HepG2 (cell line): ENCODE data around the gene ARHGEF38. TPM values are rescaled to one million over a fixed set of nuclear protein-coding genes. Genes with fewer than 3 reads are reported as not detected.
A peak's percentile ranks its signal among the peaks of the same experiment; 100 is the strongest.

ENCODE experiments used
- CC2D1A ChIP-seq: sonication (generic); formaldehyde crosslinking; IDR thresholded peaks from 2 replicates; pipeline ENCODE4 v1.8.1; 2023; ENCODE audit warnings: mild to moderate bottlenecking, missing genetic modification reagents
- CREBL2 ChIP-seq: sonication (generic); formaldehyde crosslinking; IDR thresholded peaks from 2 replicates; pipeline ENCODE4 v1.8.1; 2023; ENCODE audit warnings: missing genetic modification reagents, mild to moderate bottlenecking, borderline replicate concordance
- EED ChIP-seq: sonication (generic); formaldehyde crosslinking; IDR thresholded peaks from 2 replicates; pipeline ENCODE4 v1.5.0; 2020; ENCODE audit warnings: mild to moderate bottlenecking, missing genetic modification reagents
- FOXA1 ChIP-seq, 2 experiments: fragments of 450-650 bp in 1 of 2; sonication (generic) in 1 of 2; formaldehyde crosslinking in 1 of 2; IDR thresholded peaks; 2 replicates each; pipeline versions ENCODE4 v1.4.0 to v1.6.1; 2016 to 2020; ENCODE audit warnings: missing genetic modification reagents in 1 of 2
- HMGXB3 ChIP-seq: sonication (generic); formaldehyde crosslinking; IDR thresholded peaks from 2 replicates; pipeline ENCODE4 v1.4.0; 2020; ENCODE audit warnings: missing genetic modification reagents, borderline replicate concordance
- IKZF4 ChIP-seq: sonication (generic); formaldehyde crosslinking; IDR thresholded peaks from 2 replicates; pipeline ENCODE4 v1.5.1; 2020; ENCODE audit warnings: borderline replicate concordance, mild to moderate bottlenecking, low read depth, missing genetic modification reagents; ENCODE audit errors: not compliant biosample characterization
- MAFF ChIP-seq: IDR thresholded peaks from 2 replicates; pipeline ENCODE4 v1.6.1; 2011; ENCODE audit warnings: low read depth, low read length, improper control_type of control experiment
- PLRG1 ChIP-seq: fragments of 450-650 bp; conservative IDR thresholded peaks from 2 replicates; pipeline ENCODE4 v1.6.1; 2016
- PPARG ChIP-seq: conservative IDR thresholded peaks from 2 replicates; pipeline ENCODE4 v1.6.1; 2016; ENCODE audit warnings: missing biosample characterization, missing genetic modification reagents
- SIX4 ChIP-seq: sonication (generic); formaldehyde crosslinking; IDR thresholded peaks from 2 replicates; pipeline ENCODE4 v1.4.0; 2020; ENCODE audit warnings: missing genetic modification reagents
- SPEN ChIP-seq: sonication (generic); formaldehyde crosslinking; IDR thresholded peaks from 2 replicates; pipeline ENCODE4 v1.5.1; 2020; ENCODE audit warnings: low read depth, mild to moderate bottlenecking, missing genetic modification reagents
- ZBTB14 ChIP-seq: sonication (generic); formaldehyde crosslinking; IDR thresholded peaks from 2 replicates; pipeline ENCODE4 v1.4.0; 2020; ENCODE audit warnings: missing genetic modification reagents
- ZNF12 ChIP-seq: sonication (generic); formaldehyde crosslinking; IDR thresholded peaks from 2 replicates; pipeline ENCODE4 v1.5.0; 2020; ENCODE audit warnings: missing genetic modification reagents
- ZNF136 ChIP-seq: sonication (generic); formaldehyde crosslinking; IDR thresholded peaks from 2 replicates; pipeline ENCODE4 v1.8.1; 2022; ENCODE audit warnings: low read depth, mild to moderate bottlenecking, moderate library complexity, missing genetic modification reagents
- ZNF282 ChIP-seq: fragments of 450-650 bp; IDR thresholded peaks from 2 replicates; pipeline ENCODE4 v1.6.1; 2018; ENCODE audit not compliant: partially characterized antibody
- ZNF547 ChIP-seq: sonication (generic); formaldehyde crosslinking; IDR thresholded peaks from 2 replicates; pipeline ENCODE4 v1.5.1; 2020; ENCODE audit warnings: mild to moderate bottlenecking, missing genetic modification reagents
- ZSCAN25 ChIP-seq: sonication (generic); formaldehyde crosslinking; IDR thresholded peaks from 2 replicates; pipeline ENCODE4 v1.8.0; 2022; ENCODE audit warnings: mild to moderate bottlenecking, missing genetic modification reagents
- polyA plus RNA-seq, 8 experiments: library from polyadenylated mRNA; depleted of rRNA in 3 of 8; stranded (reverse) in 7 of 8; unstranded in 1 of 8; fragments of >200 nt; fragmentation: Illumina TruSeq in 4 of 8; extraction: Trizol in 4 of 8; gene quantifications; 2 replicates each; pipeline versions ENCODE4 v1.2.1 to v1.2.3, GENCODE V29; 2011 to 2016; ENCODE audit warnings: low read depth in 4 of 8, missing spikeins in 1 of 8, mixed read lengths in 1 of 8; ENCODE audit not compliant: insufficient read depth in 1 of 8
- total RNA-seq, 5 experiments: library from RNA; depleted of rRNA; stranded (reverse); fragments of >200 nt; fragmentation: Illumina TruSeq; extraction: Trizol; gene quantifications; 2 replicates each; pipeline ENCODE4 v1.2.3, GENCODE V29; 2016; ENCODE audit warnings: low read depth in 1 of 5
- TF ChIP-seq, protein P1 (sequence below): sonication (generic); formaldehyde crosslinking; IDR thresholded peaks from 2 replicates; pipeline ENCODE4 v1.8.1; 2023; ENCODE audit warnings: mild to moderate bottlenecking, missing genetic modification reagents, borderline replicate concordance
- TF ChIP-seq, protein P2 (sequence below): sonication (generic); formaldehyde crosslinking; IDR thresholded peaks from 2 replicates; pipeline ENCODE4 v1.5.1; 2020; ENCODE audit warnings: missing genetic modification reagents, mild to moderate bottlenecking, borderline replicate concordance
- TF ChIP-seq, protein P3 (sequence below): sonication (generic); formaldehyde crosslinking; IDR thresholded peaks from 2 replicates; pipeline ENCODE4 v1.4.0; 2020; ENCODE audit warnings: missing genetic modification reagents

The ARHGEF38 gene
- total and polyA plus RNA-seq, 2 of the 13 experiments (the other 11 are each of a cell fraction or from before 2014, with no cell fraction given), result not detected

DNA sequence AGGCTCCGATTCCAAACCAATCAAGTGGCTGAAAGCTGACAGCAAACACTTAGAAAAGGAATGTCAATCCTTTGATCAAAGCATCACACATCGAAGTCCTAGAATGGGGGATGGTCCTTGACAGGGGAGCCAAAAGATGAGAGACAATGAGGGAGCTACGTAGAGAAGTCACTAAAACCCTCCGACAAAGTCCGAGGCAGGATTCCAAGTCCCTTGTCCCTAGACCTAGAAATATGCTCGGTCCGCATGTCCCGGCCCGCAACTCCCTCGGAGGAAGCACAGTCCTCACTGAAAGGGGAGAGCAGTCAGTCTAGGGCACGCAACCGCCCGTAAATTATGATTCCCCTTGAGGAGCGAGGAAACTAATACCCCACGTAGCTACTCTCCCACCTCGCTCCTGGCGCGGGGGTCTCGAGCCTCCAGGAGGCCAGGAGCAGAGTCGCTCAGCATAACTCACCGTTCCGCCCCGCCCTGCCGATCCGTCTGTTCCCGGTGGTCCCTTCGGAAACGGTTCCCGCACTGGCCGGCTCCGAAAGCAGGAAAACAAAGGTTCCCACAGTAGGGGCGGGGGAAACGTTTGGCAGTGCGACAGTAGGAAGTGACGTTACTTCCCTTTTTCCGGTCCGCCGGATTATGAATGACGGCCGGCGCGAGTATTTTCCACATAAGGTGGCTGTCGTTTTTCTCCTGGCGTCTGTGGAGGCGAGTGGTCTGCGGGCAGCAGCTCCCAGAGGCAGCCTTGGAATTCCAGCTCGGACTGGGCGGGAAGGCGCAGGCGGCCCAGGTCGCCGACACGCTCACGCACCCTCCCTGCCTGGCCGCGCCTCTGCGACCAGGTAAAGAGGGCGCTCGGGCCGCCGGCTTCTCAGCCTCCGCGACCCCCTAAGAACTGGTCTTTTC lies 156.0 kb downstream of the ARHGEF38 start, which contains the start of the genes GSTCD and INTS12 (continued):
- TF ChIP-seq, protein P1, sequence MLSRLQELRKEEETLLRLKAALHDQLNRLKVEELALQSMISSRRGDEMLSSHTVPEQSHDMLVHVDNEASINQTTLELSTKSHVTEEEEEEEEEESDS (CRISPR knock-in tag), result peak; percentile 84
- TF ChIP-seq, protein P2, sequence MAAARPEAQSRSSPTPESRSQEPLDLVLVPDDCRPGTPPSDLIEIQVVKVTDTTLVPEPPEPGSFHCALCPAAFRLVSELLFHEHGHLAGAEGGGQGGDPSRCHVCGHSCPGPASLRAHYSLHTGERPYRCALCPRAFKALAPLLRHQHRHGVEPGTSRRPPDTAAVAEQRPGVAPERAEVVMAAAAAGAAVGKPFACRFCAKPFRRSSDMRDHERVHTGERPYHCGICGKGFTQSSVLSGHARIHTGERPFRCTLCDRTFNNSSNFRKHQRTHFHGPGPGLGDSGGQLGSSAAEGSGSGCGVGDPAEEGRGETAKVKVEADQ (CRISPR knock-in tag), result peak; percentile 99
- no peak for TF ChIP-seq PLRG1
- TF ChIP-seq SPEN (CRISPR knock-in tag), result peak; percentile 98
- TF ChIP-seq ZNF282, result no peak
- 0 out of 2 replicates have a peak, but pooled peaks have one; percentile 88 for TF ChIP-seq CC2D1A
- TF ChIP-seq, protein P3, sequence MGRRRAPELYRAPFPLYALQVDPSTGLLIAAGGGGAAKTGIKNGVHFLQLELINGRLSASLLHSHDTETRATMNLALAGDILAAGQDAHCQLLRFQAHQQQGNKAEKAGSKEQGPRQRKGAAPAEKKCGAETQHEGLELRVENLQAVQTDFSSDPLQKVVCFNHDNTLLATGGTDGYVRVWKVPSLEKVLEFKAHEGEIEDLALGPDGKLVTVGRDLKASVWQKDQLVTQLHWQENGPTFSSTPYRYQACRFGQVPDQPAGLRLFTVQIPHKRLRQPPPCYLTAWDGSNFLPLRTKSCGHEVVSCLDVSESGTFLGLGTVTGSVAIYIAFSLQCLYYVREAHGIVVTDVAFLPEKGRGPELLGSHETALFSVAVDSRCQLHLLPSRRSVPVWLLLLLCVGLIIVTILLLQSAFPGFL (CRISPR knock-in tag), result no peak
- no peak for TF ChIP-seq MAFF
- no peak for TF ChIP-seq CREBL2 (CRISPR knock-in tag)
- peak; percentile 94 for TF ChIP-seq HMGXB3
- peak; percentile 89 for TF ChIP-seq ZNF12 (CRISPR knock-in tag)
- TF ChIP-seq ZSCAN25 (CRISPR knock-in tag), result peak; percentile 75
- peak; percentile 83; the same call in 1 of the 2 replicates for TF ChIP-seq ZNF547 (CRISPR knock-in tag)
- TF ChIP-seq IKZF4, result peak; percentile 84
- TF ChIP-seq ZBTB14 (CRISPR knock-in tag), result no peak
- peak; percentile 75 for TF ChIP-seq EED (CRISPR knock-in tag)
- peak; percentile 60; the same call in 1 of the 2 replicates for TF ChIP-seq PPARG (CRISPR knock-in tag)
- TF ChIP-seq FOXA1 (IDR thresholded peaks at IDR 0.05), result no peak
- peak; percentile 38; the same call in 1 of the 2 replicates for TF ChIP-seq FOXA1 (CRISPR knock-in tag; IDR thresholded peaks at IDR 0.05)
- no peak for TF ChIP-seq ZNF136
- peak; percentile 71; the same call in 1 of the 2 replicates for TF ChIP-seq SIX4 (CRISPR knock-in tag)
